ENCODE measurements around the gene PCDHGC4.

DNA sequence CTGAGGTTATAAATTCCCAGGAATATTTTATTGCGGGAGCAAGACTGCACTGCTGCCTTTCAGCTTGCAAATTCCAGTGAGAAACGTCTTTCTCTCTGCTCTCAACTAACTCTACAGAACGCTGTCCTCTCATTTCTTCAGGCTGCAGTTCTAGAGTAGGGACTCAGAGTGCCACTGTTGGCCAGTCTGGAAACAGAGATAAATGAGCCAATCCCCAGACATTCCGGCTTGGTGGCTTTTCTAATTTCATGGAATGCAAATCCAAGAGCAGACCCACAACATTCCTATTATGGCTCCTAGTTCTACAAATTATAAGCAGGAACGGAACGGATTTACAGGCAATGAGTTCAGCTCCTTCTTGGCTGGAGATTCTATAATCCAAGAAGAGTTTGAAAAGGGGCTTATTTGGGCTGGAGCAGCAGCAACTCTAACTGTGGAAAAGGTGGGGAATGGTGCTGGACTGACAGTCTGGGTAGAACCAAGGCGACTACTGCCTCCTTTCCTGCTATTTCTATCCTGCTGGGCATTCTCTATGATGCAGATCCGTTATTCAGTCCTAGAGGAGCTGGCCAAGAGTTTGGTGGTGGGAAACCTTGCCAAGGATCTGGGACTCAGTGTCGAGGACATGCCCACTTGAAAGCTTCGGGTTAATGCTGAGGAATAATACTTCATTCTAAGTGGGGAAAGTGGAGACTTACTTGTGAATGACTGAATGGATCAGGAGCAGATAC is 45.3 kb upstream of the PCDHGC4 start:
- TF ChIP-seq KDM5A (IDR thresholded peaks at IDR 0.05; ENCODE audit: low read length) (no peak), EZH2 (IDR thresholded peaks at IDR 0.05; ENCODE audit: low read depth, low read length, severe bottlenecking) (no peak), TBP (IDR thresholded peaks at IDR 0.05; ENCODE audit: low read depth, low read length) (no peak), RAD21 (IDR thresholded peaks at IDR 0.05 in 1 of 2, conservative IDR thresholded peaks at IDR 0.05 in 1 of 2; ENCODE audit: low read depth in 2 of 2, low read length in 2 of 2) (peak in 1 of 2 experiments; percentile 33; a peak in 2 of 4 replicates), ZNF274 (IDR thresholded peaks at IDR 0.05; ENCODE audit: borderline replicate concordance, extremely low read depth, low read length) (no peak), POLR2AphosphoS5 (IDR thresholded peaks at IDR 0.05; ENCODE audit: low read depth, low read length) (no peak), POLR2A (IDR thresholded peaks at IDR 0.05; ENCODE audit: control extremely low read depth in 1 of 2, low read depth in 2 of 2, low read length in 2 of 2) (no peak), RFX5 (IDR thresholded peaks at IDR 0.05; ENCODE audit: borderline replicate concordance, low read depth, low read length) (no peak), CBX8 (IDR thresholded peaks at IDR 0.05; ENCODE audit: borderline replicate concordance, low read depth, low read length) (no peak), HDAC2 (IDR thresholded peaks at IDR 0.05; ENCODE audit: borderline replicate concordance in 1 of 2, low read depth in 2 of 2, low read length in 2 of 2) (no peak)
- TF ChIP-seq, protein P1, sequence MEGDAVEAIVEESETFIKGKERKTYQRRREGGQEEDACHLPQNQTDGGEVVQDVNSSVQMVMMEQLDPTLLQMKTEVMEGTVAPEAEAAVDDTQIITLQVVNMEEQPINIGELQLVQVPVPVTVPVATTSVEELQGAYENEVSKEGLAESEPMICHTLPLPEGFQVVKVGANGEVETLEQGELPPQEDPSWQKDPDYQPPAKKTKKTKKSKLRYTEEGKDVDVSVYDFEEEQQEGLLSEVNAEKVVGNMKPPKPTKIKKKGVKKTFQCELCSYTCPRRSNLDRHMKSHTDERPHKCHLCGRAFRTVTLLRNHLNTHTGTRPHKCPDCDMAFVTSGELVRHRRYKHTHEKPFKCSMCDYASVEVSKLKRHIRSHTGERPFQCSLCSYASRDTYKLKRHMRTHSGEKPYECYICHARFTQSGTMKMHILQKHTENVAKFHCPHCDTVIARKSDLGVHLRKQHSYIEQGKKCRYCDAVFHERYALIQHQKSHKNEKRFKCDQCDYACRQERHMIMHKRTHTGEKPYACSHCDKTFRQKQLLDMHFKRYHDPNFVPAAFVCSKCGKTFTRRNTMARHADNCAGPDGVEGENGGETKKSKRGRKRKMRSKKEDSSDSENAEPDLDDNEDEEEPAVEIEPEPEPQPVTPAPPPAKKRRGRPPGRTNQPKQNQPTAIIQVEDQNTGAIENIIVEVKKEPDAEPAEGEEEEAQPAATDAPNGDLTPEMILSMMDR (IDR thresholded peaks at IDR 0.05; ENCODE audit: control extremely low read depth in 1 of 3, insufficient read depth in 1 of 3, low read depth in 1 of 3, low read length in 3 of 3): no peak
